Mammary epithelial cell (primary cell): ENCODE measurements around the gene TRIP13.

ENCODE experiments used
- EZH2 ChIP-seq: IDR thresholded peaks from 2 replicates; pipeline ENCODE4 v1.6.1; 2012; ENCODE audit warnings: low read length, inconsistent platforms, borderline replicate concordance
- TF ChIP-seq, protein P1 (sequence below), 2 donors: IDR thresholded peaks in 1 of 2; conservative IDR thresholded peaks in 1 of 2; 2 replicates each; pipeline ENCODE4 v1.5.1; 2011 to 2012; ENCODE audit warnings: inconsistent platforms in 2 of 2, low read length in 2 of 2, mild to moderate bottlenecking in 2 of 2, control low read depth in 1 of 2, low read depth in 1 of 2; ENCODE audit not compliant: insufficient read depth in 1 of 2; ENCODE audit errors: extremely low read depth in 1 of 2

DNA sequence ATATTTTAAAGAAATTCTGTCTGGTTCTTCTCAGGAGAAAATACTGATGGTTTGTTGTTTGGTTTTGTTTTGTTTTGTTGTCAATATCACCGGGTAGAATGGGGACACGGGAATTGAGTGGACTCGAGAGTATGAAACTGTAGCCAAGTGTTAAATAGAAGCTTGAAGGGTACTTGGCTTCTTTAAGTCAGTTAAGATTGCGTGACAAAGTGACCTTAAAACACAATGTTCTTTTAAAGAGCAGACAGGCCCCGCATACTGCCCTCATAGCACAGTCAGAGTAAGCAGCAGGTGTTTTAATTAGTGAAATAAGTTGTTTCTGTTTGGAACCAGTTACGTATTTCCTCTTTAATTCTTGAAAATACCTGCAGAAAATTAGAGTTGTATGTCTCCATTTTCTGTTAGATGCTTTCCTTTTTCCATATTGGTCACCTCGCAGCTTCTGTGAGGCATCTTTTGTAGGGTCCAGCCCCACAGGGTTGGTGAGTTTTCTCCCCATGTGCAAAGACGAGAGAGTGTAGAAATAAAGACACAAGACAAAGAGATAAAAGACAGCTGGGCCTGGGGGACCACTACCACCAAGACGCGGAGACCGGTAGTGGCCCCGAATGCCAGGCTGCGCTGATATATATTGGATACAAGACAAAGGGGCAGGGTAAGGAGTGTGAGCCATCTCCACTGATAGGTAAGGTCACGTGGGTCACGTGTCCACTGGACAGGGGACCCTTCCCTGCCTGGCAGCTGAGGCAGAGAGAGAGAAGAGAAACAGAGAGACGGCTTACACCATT lies 9.6 kb downstream of the TRIP13 start:
- TF ChIP-seq, protein P1, sequence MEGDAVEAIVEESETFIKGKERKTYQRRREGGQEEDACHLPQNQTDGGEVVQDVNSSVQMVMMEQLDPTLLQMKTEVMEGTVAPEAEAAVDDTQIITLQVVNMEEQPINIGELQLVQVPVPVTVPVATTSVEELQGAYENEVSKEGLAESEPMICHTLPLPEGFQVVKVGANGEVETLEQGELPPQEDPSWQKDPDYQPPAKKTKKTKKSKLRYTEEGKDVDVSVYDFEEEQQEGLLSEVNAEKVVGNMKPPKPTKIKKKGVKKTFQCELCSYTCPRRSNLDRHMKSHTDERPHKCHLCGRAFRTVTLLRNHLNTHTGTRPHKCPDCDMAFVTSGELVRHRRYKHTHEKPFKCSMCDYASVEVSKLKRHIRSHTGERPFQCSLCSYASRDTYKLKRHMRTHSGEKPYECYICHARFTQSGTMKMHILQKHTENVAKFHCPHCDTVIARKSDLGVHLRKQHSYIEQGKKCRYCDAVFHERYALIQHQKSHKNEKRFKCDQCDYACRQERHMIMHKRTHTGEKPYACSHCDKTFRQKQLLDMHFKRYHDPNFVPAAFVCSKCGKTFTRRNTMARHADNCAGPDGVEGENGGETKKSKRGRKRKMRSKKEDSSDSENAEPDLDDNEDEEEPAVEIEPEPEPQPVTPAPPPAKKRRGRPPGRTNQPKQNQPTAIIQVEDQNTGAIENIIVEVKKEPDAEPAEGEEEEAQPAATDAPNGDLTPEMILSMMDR (conservative IDR thresholded peaks at IDR 0.05 in 1 of 2, IDR thresholded peaks at IDR 0.05 in 1 of 2; ENCODE audit: extremely low read depth in 1 of 2, insufficient read depth in 1 of 2, low read depth in 1 of 2, low read length in 2 of 2) = no peak
- no peak for TF ChIP-seq EZH2
